Measurements from ENCODE around the gene C2.

GRCh38 chr6:31946370-31946885, 18.9 kb downstream of the C2 start:
- TF ChIP-seq CTCF (IDR thresholded peaks at IDR 0.05; ENCODE audit: borderline replicate concordance, extremely low read depth, low read length, poor library complexity, severe bottlenecking) (no peak), EZH2 (IDR thresholded peaks at IDR 0.05; ENCODE audit: borderline replicate concordance, low read depth, low read length, severe bottlenecking) (no peak)
